ENCODE results near the gene THOC6. TPM values are rescaled to one million over a fixed set of nuclear protein-coding genes. Genes with fewer than 3 reads are reported as not detected.

The THOC6 gene
- total and polyA plus RNA-seq, 9 of the 15 experiments (the other 6 are each of a cell fraction or from before 2014, with no cell fraction given): 2.5 to 65.4 (median 42.3) TPM

DNA sequence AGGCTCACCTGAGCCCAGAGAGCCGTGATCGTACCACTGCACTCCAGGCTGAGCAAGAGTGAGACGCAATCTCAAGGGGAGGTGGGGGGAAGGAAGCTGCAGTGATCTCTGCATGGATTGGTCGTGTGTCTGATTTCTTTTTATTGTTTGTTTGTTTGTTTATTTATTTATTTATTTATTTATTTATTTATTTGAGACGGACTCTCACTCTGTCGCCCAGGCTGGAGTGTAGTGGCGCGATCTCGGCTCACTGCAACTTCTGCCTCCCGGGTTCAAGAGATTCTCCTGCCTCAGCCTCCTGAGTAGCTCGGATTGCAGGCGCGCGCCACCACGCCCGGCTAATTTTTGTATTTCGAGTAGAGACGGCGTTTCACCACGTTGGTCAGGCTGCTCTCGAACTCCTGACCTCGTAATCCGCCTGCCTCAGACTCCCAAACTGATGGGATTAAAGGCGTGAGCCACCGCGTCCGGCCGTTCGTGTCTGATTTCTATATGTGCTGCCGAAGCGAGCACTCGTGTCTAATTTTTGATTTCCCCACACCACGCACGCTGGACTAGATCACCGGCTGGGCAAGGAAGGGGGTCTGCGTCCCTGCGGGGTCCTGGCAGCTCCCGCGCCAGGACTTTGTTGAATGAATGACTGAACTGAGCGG, 4.1 kb upstream of the THOC6 start (continued):
- TF ChIP-seq, protein P1, sequence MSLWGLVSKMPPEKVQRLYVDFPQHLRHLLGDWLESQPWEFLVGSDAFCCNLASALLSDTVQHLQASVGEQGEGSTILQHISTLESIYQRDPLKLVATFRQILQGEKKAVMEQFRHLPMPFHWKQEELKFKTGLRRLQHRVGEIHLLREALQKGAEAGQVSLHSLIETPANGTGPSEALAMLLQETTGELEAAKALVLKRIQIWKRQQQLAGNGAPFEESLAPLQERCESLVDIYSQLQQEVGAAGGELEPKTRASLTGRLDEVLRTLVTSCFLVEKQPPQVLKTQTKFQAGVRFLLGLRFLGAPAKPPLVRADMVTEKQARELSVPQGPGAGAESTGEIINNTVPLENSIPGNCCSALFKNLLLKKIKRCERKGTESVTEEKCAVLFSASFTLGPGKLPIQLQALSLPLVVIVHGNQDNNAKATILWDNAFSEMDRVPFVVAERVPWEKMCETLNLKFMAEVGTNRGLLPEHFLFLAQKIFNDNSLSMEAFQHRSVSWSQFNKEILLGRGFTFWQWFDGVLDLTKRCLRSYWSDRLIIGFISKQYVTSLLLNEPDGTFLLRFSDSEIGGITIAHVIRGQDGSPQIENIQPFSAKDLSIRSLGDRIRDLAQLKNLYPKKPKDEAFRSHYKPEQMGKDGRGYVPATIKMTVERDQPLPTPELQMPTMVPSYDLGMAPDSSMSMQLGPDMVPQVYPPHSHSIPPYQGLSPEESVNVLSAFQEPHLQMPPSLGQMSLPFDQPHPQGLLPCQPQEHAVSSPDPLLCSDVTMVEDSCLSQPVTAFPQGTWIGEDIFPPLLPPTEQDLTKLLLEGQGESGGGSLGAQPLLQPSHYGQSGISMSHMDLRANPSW (CRISPR knock-in tag; IDR thresholded peaks at IDR 0.05): 0 out of 2 replicates have a peak, but pooled peaks have one; percentile 60
- TF ChIP-seq BHLHE40 (IDR thresholded peaks at IDR 0.05; ENCODE audit: low read length) (no peak), KHSRP (IDR thresholded peaks at IDR 0.05) (no peak), MTA2 (IDR thresholded peaks at IDR 0.05; ENCODE audit: low read depth) (no peak), POLR2AphosphoS5 (IDR thresholded peaks at IDR 0.05; ENCODE audit: control insufficient read depth, insufficient read depth, low read depth, low read length) (no peak), SRSF3 (IDR thresholded peaks at IDR 0.05; ENCODE audit: insufficient read depth, low read length) (no peak), KAT7 (CRISPR knock-in tag; IDR thresholded peaks at IDR 0.05; ENCODE audit: borderline replicate concordance) (no peak), ZNF695 (CRISPR knock-in tag; IDR thresholded peaks at IDR 0.05) (no peak), ZNF347 (CRISPR knock-in tag; IDR thresholded peaks at IDR 0.05; ENCODE audit: low read depth) (no peak), PML (IDR thresholded peaks at IDR 0.05; ENCODE audit: low read length) (no peak), ZNF140 (CRISPR knock-in tag; IDR thresholded peaks at IDR 0.05) (no peak), CBX8 (IDR thresholded peaks at IDR 0.05; ENCODE audit: borderline replicate concordance, extremely low read depth, low read depth, low read length, poor library complexity, severe bottlenecking) (no peak), FOXJ3 (CRISPR knock-in tag; IDR thresholded peaks at IDR 0.05) (no peak), ERF (CRISPR knock-in tag; IDR thresholded peaks at IDR 0.05) (no peak), NFRKB (IDR thresholded peaks at IDR 0.05; ENCODE audit: low read depth) (no peak), CTBP1 (IDR thresholded peaks at IDR 0.05; ENCODE audit: borderline replicate concordance) (no peak; the same call in 1 of the 2 replicates)
- TF ChIP-seq, protein P2, sequence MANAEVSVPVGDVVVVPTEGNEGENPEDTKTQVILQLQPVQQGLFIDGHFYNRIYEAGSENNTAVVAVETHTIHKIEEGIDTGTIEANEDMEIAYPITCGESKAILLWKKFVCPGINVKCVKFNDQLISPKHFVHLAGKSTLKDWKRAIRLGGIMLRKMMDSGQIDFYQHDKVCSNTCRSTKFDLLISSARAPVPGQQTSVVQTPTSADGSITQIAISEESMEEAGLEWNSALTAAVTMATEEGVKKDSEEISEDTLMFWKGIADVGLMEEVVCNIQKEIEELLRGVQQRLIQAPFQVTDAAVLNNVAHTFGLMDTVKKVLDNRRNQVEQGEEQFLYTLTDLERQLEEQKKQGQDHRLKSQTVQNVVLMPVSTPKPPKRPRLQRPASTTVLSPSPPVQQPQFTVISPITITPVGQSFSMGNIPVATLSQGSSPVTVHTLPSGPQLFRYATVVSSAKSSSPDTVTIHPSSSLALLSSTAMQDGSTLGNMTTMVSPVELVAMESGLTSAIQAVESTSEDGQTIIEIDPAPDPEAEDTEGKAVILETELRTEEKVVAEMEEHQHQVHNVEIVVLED (CRISPR knock-in tag; IDR thresholded peaks at IDR 0.05): no peak
- TF ChIP-seq, protein P3, sequence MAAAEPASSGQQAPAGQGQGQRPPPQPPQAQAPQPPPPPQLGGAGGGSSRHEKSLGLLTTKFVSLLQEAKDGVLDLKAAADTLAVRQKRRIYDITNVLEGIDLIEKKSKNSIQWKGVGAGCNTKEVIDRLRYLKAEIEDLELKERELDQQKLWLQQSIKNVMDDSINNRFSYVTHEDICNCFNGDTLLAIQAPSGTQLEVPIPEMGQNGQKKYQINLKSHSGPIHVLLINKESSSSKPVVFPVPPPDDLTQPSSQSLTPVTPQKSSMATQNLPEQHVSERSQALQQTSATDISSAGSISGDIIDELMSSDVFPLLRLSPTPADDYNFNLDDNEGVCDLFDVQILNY (CRISPR knock-in tag; IDR thresholded peaks at IDR 0.05): no peak
- TF ChIP-seq, protein P4, sequence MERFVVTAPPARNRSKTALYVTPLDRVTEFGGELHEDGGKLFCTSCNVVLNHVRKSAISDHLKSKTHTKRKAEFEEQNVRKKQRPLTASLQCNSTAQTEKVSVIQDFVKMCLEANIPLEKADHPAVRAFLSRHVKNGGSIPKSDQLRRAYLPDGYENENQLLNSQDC (CRISPR knock-in tag; IDR thresholded peaks at IDR 0.05): no peak
- TF ChIP-seq, protein P5, sequence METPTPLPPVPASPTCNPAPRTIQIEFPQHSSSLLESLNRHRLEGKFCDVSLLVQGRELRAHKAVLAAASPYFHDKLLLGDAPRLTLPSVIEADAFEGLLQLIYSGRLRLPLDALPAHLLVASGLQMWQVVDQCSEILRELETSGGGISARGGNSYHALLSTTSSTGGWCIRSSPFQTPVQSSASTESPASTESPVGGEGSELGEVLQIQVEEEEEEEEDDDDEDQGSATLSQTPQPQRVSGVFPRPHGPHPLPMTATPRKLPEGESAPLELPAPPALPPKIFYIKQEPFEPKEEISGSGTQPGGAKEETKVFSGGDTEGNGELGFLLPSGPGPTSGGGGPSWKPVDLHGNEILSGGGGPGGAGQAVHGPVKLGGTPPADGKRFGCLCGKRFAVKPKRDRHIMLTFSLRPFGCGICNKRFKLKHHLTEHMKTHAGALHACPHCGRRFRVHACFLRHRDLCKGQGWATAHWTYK (CRISPR knock-in tag; IDR thresholded peaks at IDR 0.05): no peak
- TF ChIP-seq, protein P6, sequence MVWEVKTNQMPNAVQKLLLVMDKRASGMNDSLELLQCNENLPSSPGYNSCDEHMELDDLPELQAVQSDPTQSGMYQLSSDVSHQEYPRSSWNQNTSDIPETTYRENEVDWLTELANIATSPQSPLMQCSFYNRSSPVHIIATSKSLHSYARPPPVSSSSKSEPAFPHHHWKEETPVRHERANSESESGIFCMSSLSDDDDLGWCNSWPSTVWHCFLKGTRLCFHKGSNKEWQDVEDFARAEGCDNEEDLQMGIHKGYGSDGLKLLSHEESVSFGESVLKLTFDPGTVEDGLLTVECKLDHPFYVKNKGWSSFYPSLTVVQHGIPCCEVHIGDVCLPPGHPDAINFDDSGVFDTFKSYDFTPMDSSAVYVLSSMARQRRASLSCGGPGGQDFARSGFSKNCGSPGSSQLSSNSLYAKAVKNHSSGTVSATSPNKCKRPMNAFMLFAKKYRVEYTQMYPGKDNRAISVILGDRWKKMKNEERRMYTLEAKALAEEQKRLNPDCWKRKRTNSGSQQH (CRISPR knock-in tag; IDR thresholded peaks at IDR 0.05): peak; percentile 93

Measured in K562 (cell line).